ENCODE measurements around the gene PUS7. TPM values are rescaled to one million over a fixed set of nuclear protein-coding genes. Genes with fewer than 3 reads are reported as not detected.
"Not testable (repeated sequence)": the region's sequence is repeated elsewhere in the genome, so short reads cannot be mapped to it uniquely, and the experiment has no call there.

The PUS7 gene
- polyA plus RNA-seq, 3 donors = 18.1 to 21.4 (median 19.4) TPM

DNA sequence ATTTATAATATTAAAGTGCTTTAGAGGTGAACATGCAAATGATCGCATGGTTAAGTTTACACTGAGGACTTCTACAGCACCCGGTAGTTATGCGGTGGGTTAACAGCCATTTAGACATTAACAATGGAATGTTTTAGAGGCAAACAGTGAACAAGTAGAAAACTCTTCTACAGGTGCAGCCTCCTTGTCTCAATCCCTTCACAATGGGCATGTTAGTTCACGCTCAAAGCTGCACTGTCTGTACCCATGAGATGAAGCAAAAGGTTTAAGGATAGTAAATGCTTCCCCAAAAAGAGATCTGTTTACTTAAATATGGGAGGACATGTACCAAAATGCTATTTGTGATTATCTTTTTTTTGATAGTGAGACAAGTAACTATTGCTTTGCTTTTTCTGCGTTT lies 25.1 kb downstream of the PUS7 start:
- no peak for DNase-seq (ENCODE audit: low read depth in 3 of 3, low spot score in 2 of 3)

DNA sequence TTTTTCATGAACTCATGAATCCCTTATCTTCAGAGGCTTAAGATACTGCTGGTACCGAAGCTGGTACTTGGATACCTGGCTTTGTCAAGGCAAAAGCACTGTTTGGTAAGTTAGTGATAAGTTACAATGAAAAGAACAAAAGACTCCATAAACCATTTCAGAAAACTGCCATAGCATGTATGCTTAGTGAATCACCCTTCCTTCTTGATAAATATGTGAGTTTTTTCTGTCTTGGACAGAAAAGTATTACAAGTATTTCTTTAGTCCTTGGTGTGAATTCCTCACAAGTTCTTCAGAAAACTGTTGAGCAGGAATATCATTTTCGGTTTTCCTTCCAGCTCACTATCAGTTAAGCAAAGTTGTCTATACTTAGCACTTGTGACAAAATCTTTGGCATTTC lies 25.6 kb downstream of the PUS7 start:
- no peak for DNase-seq (ENCODE audit: low read depth in 3 of 3, low spot score in 2 of 3)

DNA sequence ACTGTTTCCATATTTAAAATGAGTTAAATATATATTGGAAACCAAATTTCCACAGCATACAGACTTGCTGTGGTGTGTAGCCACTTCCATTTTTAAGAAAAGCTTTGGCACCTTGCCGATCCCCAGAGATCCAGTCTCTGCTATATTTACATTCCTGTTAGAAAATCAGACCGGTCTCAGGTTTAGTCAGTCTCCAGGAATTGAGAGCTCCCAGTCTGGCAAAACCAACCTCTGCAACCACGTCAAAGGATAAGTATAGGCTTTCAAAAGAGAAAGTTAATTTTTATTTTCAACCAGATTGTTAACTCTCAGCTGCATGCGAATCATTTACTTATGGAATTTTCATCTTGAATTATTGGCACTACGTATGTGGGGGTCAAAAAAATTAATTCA lies 28.2 kb downstream of the PUS7 start:
- no peak for DNase-seq (ENCODE audit: low read depth in 3 of 3, low spot score in 2 of 3)

DNA sequence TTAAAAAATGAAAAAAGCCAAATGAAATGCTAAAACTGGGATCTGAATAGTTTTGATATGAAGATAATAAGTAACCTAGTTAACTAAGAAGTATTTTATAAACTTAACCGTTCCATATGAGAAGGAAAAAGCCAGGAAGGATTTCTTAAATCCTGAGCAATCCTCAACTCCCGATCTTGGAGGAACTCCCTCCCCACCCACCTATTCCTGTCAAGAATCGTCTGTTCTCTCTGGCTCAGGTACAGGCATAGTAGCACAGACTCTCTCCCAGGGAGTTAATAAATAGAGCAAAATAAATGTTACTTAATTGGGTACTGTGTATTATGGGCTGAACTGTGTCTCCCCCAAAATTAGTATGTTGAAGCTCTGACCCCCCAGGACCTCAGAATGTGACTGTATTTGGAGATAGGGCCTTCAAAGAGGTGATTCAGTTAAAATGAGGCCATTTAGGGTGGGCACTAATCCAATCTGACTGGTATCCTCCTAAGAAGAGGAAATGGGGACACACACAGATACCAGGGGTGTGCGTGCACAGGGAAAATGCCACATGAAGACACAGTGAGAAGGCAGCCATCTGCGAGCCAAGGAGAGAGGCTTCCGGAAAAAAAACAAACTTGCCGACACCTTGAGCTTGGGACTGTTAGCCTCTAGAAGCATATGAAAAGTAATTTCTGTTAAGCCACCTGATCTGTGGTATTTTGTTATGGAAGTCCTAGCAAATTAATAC lies 28.7 kb downstream of the PUS7 start:
- DNase-seq (ENCODE audit: low read depth in 3 of 3, low spot score in 2 of 3) = no peak

DNA sequence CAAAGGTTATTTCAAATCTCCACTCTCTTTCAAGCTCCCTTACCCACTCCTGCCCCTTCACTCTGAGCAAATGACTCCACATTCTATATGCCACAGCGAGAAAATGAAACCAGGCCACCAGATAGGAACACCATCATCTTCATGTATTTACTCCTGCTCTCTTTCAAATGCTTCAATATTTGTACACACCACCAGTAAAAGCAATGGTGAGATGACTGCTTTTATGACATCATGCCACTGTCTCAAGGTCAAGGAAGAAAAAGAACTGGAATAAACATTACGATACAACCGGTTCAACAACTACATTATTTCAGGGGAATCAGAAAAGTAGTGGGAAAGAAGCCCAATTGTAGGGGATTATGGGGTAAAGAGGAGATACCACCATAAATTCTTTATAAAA lies 32.7 kb downstream of the PUS7 start:
- DNase-seq (ENCODE audit: low read depth in 3 of 3, low spot score in 2 of 3) = no peak

DNA sequence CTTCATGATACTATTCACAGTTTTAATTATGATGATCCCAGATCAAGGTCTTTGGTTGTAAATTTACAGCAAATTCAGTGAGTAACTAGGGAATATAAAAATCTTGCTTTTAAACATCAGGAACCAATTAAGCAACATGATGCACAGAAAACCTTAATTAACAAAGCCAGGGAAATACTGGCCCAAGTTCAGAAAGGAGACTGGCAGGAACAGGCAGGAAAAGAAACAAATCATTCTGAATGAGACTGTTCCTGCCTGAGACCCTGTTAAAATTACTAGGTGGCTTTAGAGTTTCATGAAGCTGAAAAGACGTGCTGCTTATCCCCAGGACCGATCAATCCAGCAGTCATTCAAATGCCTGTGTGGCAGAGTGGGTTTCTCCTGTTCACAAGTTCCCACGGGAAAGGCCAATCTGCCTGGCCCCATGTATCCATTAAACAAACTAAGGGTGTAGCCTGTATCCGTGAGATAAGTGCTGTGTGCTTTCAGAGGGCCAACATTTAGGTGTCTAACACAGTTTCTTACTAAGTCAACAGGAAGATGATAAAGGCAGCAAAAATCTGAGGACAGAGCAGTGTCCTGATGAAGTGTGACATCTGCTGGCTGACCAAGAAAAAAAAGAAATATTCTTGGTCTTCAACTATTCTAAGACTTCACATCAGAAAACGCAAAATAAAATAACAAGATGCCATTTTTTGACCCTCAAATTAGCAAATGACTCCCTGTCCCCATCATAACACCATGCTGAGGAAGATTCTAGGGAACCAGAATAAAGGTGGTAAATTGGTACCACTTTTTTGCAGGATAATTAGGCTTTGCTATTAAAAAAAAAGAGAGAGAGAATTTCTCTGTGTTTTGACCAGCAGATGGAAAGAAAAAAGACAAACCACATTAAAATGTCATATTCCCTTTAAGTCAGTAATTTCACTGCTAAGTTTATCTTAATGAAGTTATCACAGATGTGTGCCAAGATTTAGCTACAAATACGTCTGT lies 34.2 kb downstream of the PUS7 start:
- DNase-seq (ENCODE audit: low read depth in 3 of 3, low spot score in 2 of 3) = peak in 1 of 3 donors; percentile 10

DNA sequence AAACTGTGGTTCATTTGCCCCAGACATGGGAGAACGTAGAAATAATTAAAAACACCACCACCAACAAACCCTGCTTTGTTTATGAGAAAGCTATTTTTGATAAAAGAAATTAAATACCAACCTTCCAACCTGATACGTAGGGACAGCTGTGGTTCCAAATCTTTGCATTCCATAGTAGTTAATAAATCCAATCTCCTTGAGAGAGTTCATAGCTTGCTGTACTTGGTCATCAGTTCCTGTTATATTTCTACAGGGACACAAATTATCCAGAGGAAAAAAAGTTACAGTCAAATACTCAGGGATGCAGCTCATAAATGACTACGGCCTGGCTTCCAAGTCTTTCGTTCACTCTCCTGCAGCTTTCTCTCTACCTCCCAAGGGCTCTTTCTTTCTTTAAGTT lies 41.1 kb downstream of the PUS7 start:
- no peak for DNase-seq (ENCODE audit: low read depth in 3 of 3, low spot score in 2 of 3)

DNA sequence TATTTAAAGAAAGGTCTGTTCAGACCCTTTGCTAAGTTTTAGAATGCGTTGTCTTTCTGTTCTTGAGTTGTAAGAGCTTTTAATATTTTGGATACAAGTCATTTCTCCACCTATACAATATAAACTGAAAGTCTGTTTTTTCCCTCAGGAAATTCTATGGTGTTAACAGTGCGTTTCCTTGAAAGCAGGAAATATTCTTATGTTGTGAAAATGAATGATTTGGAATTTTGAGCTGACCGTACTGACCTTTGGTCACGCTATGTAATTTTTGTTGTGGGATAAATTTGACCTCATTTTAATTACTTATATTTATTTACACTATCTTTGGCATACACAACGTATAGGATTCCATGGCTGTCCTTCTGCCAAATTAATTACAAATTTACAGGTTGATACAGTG lies 43.5 kb downstream of the PUS7 start:
- DNase-seq (ENCODE audit: low read depth in 3 of 3, low spot score in 2 of 3) = no peak

- DNase-seq (ENCODE audit: low read depth in 3 of 3, low spot score in 2 of 3) = no peak
These were observed 44.2 kb downstream of the PUS7 start for GRCh38 chr7:105477908-105478307.

DNA sequence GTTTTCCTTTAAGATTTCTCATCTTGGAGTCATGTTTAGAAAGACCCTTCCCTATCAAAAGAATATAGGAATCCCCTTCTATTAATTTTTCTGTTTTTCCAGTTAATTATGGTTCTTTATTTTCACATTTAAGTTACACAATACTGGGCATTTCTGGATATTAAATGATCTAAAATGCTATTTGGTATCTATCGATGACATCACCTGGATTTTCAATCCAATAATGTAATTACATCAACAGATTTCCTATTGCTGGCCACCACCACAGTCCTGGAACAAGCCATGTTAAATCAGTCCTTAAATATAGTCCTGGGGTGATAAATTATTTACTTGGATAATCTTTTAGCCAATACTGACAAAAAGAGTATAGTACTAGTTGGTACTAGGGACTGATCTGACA lies 48.0 kb downstream of the PUS7 start:
- no peak for DNase-seq (ENCODE audit: low read depth in 3 of 3, low spot score in 2 of 3)

- DNase-seq (ENCODE audit: low read depth in 3 of 3, low spot score in 2 of 3) = no peak
These were observed 48.9 kb downstream of the PUS7 start for GRCh38 chr7:105473163-105473562.

DNA sequence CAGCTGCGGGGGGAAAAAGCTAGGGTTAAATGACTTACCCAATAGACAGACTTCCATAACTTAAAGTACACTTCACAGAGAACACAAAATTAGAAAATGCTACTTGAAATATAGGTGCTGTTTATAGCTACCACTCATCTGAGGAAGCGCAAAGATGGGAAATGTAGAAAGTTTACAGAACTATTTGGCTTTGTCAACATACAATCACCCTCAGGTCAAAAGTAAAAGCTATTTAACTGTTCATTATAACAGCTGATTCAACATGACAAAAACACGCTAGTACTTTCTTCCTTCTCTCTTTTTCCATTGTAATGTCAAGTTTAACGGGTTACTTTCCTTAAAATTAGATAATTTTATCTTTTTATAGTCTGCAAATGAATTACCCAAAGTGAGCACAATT lies 51.2 kb downstream of the PUS7 start:
- no peak for DNase-seq (ENCODE audit: low read depth in 3 of 3, low spot score in 2 of 3)

DNA sequence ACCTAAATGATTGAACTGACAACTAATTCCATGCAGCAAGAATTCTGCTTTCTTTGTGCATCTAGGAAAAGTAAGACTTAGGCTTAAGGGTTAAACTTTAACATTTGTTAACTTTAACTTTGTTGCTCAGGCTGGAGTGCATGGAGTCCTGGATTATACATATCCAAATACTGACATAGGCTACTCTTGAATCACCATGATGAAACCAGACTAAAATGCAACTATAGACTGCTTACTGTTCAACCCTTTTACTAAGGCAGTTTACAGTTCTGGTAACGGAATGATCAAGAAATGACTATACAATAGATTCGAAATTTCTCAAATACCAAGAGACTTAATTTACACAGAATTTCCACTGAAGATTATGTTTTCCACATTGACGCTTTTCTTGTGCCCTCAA lies 52.0 kb downstream of the PUS7 start:
- no peak for DNase-seq (ENCODE audit: low read depth in 3 of 3, low spot score in 2 of 3)

- no peak for DNase-seq (ENCODE audit: low read depth in 3 of 3, low spot score in 2 of 3)
These were observed 59.2 kb downstream of the PUS7 start for GRCh38 chr7:105462765-105463420.

GRCh38 chr7:105461518-105461917 lies 60.6 kb downstream of the PUS7 start:
- no peak for DNase-seq (ENCODE audit: low read depth in 3 of 3, low spot score in 2 of 3)

- DNase-seq (ENCODE audit: low read depth in 3 of 3, low spot score in 2 of 3) = no peak
These were observed 64.3 kb downstream of the PUS7 start for GRCh38 chr7:105457619-105458225.

DNA sequence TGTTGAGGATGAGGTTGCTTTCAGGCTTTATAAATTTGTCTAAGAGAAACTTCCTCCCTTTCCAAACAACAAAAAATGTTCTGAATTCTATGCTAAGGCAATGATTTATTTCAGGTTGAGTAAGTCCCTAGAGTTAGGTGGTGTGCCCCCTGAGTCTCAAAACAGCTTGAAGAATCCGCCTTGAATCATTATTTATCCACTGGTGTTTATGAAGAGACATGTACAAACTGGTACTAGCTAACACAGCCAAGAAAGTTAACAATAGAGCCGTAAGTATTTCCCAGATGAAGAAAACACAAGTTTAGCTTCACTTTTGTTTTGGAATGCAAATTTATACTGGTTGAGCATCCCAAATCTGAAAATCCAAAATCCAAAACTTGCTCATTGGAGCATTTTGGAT lies 67.2 kb downstream of the PUS7 start:
- DNase-seq (ENCODE audit: low read depth in 3 of 3, low spot score in 2 of 3) = no peak

- DNase-seq (ENCODE audit: low read depth in 3 of 3, low spot score in 2 of 3) = no peak
These were observed 67.8 kb downstream of the PUS7 start for GRCh38 chr7:105454095-105454747.

DNA sequence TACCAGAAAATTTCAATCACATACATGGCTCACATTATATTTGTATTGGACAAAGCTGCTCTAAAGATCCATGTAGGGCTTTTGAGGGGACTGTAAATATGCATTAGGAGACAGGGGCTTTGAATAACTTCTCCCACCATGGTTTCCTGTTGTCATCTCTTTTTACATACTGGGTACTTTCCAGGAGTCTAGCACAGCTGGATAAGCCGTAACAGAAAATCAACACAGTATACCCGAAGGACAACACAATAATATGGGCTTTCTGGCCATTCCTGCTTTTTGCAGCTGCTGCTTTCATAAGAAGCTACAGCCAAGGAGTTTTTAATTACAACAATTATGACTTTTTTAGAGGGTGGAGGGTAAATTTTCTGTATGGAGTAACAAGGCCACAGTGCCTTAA lies 70.0 kb downstream of the PUS7 start:
- DNase-seq (ENCODE audit: low read depth in 3 of 3, low spot score in 2 of 3) = peak in 1 of 3 donors; percentile 31

- not testable (repeated sequence) for DNase-seq (ENCODE audit: low read depth in 3 of 3, low spot score in 2 of 3)
These were observed 71.2 kb downstream of the PUS7 start for GRCh38 chr7:105450870-105451269.
